ENCODE measurements around the gene RAB5IF.

GRCh38 chr20:36579996-36580545, 25.5 kb upstream of the RAB5IF start:
- TF ChIP-seq CTCF (IDR thresholded peaks at IDR 0.05): no peak
- no peak for TF ChIP-seq POLR2A (IDR thresholded peaks at IDR 0.05)
